ENCODE results near the gene PIP4K2C.

DNA sequence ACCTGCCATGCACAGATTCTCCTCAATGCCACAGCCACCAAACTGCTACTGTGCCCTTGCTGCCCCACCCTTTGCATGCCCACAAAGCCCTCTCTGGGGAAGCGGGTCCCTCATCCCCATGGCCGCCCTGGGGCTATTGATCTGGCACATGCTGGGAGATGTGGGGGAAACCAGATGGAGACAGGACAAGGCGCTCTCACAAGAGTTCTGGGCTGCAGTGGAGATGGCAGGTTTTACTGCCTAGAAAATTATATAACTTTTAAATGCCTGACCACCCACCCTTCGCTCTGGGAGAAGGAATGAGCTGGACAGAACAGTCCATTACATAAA lies 10.6 kb upstream of the PIP4K2C start:
- TF ChIP-seq CTCF (IDR thresholded peaks at IDR 0.05) (no peak), EP300 (IDR thresholded peaks at IDR 0.05) (no peak)
